Thyroid gland (tissue), 4 donors: ENCODE data around the gene STK17B.

ENCODE experiments used
- POLR2A ChIP-seq, 2 donors: fragments of 450-650 bp; IDR thresholded peaks; one replicate each; pipeline ENCODE4 v1.6.1; 2017; ENCODE audit warnings: antibody characterized with exemption in 2 of 2, mild to moderate bottlenecking in 2 of 2, moderate library complexity in 1 of 2
- TF ChIP-seq, protein P1 (sequence below), 6 experiments: fragments of 200-600 bp in 3 of 6; fragments of 450-650 bp in 3 of 6; sonication (generic) in 3 of 6; IDR thresholded peaks; one replicate each; pipeline ENCODE4 v1.5.1; 2016 to 2019; ENCODE audit warnings: antibody characterized with exemption in 6 of 6, mild to moderate bottlenecking in 2 of 6, inconsistent platforms in 1 of 6, moderate library complexity in 1 of 6

- TF ChIP-seq, protein P1, sequence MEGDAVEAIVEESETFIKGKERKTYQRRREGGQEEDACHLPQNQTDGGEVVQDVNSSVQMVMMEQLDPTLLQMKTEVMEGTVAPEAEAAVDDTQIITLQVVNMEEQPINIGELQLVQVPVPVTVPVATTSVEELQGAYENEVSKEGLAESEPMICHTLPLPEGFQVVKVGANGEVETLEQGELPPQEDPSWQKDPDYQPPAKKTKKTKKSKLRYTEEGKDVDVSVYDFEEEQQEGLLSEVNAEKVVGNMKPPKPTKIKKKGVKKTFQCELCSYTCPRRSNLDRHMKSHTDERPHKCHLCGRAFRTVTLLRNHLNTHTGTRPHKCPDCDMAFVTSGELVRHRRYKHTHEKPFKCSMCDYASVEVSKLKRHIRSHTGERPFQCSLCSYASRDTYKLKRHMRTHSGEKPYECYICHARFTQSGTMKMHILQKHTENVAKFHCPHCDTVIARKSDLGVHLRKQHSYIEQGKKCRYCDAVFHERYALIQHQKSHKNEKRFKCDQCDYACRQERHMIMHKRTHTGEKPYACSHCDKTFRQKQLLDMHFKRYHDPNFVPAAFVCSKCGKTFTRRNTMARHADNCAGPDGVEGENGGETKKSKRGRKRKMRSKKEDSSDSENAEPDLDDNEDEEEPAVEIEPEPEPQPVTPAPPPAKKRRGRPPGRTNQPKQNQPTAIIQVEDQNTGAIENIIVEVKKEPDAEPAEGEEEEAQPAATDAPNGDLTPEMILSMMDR (IDR thresholded peaks at IDR 0.05), result no peak
- no peak for TF ChIP-seq POLR2A (IDR thresholded peaks at IDR 0.05)
Observed at GRCh38 chr2:196165016-196165415, 6.4 kb downstream of the STK17B start.
